GM13977 (cell line): ENCODE results near the gene PROB1.
"Not testable (repeated sequence)": the region's sequence is repeated elsewhere in the genome, so short reads cannot be mapped to it uniquely, and the experiment has no call there.

Experiments used
- DNase-seq: peaks from one replicate; pipeline ENCODE4 v3.0.0; 2012; ENCODE audit warnings: low spot score
- in situ Hi-C: fragments of 300-500 bp; cut with MboI; formaldehyde crosslinking; loops from one replicate; pipeline ENCODE4 v1.12.0; 2022; ENCODE audit warnings: low sequenced_read_pairs, low pct_unique_long_range_greater_than_20kb, mixed read lengths, inconsistent platforms; ENCODE audit not compliant: unreplicated experiment
- TF ChIP-seq, protein P1 (sequence below): IDR thresholded peaks from 2 replicates; pipeline ENCODE4 v1.5.1; 2012; ENCODE audit warnings: mild to moderate bottlenecking, control low read depth; ENCODE audit not compliant: insufficient read depth; ENCODE audit errors: extremely low read depth, missing control alignments

The PROB1 gene

DNA sequence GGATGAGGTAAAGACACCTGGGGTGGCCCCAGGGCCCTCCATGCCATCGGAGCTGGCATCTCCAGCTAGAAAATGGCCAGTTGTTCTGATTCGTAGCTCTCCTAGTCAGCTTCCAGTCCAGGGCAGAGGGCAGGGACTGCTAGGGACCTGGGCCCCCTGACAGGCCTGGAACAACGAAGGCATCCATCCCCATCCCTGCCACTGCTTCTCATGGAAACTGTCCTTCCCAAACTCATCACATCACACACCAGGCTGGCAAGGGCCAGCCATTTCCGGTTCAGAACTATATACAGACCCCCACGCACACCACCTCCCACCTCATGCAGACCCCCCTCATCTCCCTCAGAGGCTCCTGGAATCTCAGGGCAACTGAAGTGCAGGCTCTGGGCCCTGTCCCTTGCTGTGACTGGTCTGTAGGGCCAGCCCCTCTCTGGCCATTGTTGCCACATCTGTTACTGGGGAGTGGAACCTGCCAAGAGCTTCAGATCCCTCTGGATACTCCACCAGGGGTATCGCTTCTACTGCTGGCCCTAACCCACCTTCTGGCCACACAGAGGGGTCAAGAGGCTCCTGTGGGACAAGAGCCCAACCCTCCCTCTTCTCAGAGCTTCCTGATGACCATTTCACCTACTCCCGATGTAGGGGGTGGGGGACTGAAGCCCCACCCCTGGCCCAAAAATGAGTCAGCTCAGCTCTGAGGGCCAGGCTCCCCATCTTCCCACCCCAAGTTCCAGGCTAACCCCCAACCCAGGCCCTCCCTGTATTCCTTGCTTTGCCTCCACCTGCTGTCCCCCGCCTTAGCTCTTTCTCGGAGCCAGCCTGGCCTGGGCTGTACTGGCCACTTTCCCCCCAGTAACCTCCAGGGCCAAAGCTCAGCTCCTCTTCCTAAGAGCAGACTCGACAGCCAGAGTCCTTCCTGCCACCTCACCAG, 4.0 kb downstream of the PROB1 start:
- DNase-seq = peak; percentile 38
- TF ChIP-seq, protein P1, sequence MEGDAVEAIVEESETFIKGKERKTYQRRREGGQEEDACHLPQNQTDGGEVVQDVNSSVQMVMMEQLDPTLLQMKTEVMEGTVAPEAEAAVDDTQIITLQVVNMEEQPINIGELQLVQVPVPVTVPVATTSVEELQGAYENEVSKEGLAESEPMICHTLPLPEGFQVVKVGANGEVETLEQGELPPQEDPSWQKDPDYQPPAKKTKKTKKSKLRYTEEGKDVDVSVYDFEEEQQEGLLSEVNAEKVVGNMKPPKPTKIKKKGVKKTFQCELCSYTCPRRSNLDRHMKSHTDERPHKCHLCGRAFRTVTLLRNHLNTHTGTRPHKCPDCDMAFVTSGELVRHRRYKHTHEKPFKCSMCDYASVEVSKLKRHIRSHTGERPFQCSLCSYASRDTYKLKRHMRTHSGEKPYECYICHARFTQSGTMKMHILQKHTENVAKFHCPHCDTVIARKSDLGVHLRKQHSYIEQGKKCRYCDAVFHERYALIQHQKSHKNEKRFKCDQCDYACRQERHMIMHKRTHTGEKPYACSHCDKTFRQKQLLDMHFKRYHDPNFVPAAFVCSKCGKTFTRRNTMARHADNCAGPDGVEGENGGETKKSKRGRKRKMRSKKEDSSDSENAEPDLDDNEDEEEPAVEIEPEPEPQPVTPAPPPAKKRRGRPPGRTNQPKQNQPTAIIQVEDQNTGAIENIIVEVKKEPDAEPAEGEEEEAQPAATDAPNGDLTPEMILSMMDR = no peak
- in situ Hi-C loops = no loop called here

DNA sequence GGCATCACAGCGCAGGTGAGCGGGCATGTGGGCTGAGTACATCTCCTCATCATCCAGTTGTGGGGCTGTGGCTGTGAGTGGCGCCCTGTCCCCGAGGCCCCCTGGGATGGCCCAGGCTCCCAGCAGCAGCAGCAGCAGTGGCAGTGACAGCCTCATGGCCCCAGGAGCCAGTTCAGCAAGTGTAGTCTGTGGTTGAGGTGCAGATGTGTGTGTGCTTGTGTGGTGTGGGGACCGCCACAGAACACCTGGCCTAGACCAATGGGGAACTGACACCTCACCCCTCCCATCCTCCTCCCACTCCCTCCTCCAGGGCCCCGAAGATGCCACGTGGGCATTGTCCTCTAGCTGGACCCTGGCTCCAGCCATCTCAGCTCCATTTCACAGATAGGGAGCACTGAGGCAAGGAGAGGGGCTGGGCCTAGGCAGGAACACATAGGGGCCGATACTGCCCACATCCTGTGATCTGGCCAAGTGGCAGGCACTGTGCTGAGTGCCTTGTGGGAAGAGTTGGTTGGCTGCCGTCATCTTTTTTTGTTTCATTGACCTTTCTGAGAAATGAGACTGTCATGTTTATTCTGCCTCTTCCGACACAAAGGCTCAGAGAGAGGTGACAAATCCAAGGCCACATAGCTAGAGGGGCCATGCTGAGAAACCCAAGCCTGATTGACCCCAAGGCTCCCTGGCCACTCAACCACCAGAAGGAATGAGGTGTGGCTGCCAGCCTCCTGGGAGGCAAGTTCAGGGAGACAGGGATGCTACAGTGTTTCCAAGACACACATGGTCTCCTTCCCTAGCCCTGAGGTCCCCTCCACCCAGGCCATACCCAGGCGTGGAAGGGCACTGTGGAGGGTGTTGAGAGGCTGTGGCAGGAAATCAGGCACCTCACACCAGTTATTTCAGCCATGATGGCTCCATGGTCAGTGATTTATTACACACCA, 4.9 kb downstream of the PROB1 start, which contains the start of gene MZB1:
Gene MZB1 (minus strand): TSS at position 213 of the 938 bp plus-strand sequence. CDS start 57 bp downstream, at position 156.
- in situ Hi-C loops = no loop called here
- TF ChIP-seq, protein P1 = no peak
- DNase-seq = peak; percentile 92

DNA sequence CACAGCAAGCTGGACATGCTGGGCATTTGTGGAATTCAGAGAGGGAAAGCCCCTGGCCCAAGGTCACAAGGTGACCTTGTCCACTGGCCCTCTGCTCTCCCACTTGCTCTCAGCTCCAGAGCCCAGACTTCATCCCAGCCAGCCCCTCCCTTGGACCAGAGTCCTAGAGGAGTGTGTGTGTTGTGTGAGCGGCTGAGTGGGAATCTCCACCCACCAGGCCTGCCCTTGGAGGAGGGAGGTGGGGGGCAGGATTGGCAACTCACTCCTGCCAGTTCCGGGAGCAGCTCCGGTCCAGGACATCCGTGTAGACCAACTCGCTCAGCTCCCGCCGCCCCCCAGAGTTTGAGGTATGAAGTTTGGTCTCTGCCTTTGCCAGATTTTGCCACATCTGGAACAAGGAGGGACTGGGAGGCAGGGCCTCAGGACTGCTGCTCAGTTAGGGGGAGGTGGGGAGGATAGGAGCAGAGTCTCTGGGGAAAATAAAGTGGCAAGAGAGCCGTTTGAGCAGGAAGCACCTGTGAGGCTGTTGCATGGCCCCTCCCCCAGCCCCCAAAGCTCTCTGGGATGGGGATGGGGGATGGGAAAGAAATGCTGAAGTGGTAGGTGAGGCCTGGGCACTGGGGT, 6.6 kb downstream of the PROB1 start:
- in situ Hi-C loops = no loop called here
- TF ChIP-seq, protein P1 = no peak

DNA sequence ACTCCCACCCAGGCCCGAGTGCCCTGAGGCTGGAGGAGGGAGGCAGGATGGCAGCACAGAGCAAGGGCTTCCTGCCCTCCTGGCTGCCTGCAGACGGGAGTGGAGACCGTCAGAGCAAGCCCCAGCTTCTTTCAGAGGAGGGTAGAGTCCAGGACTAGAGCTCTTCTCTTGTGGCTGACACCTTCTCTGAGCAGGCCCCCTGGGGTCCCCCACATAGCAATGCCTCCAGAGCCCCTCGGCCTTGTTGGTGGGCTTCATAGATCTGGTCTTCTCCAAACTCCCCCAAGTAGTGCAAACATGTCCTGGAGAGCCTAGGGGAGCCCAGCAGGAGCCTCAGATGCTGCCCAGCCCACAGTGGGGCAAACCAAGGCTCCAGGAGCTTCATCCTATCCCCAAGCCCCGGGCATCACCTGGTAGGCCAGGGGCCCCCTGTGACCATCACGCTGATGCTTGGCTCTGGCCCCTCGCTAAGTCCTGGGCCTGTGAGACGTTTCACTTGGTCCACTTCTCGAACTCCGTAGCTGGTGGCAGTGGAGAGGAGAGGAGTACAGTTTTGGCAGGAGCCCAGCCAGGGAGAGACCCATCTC, 7.2 kb downstream of the PROB1 start:
- DNase-seq = no peak
- TF ChIP-seq, protein P1 = no peak
- in situ Hi-C loops = no loop called here

More for the DNA sequence above, 6.6 kb downstream of the PROB1 start:
- peak; percentile 57 for DNase-seq

DNA sequence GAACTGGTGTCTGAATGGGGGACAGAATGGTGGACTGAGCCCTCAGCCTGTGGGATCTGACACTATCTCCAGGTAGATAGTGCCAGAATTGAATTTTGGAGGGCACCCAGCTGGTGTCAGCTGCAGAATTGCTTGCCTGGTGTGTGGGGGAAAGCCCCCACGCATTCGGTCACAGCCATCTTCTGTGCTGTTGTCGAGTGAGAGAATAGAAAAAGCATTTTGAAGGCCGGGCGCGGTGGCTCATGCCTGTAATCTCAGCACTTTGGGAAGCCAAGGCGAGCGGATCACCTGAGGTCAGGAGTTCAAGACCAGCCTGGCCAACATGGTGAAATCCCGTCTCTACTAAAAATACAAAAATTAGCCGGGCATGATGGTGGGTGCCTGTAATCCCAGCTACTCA, 7.9 kb downstream of the PROB1 start:
- DNase-seq, in situ Hi-C loops: not testable (repeated sequence)

DNA sequence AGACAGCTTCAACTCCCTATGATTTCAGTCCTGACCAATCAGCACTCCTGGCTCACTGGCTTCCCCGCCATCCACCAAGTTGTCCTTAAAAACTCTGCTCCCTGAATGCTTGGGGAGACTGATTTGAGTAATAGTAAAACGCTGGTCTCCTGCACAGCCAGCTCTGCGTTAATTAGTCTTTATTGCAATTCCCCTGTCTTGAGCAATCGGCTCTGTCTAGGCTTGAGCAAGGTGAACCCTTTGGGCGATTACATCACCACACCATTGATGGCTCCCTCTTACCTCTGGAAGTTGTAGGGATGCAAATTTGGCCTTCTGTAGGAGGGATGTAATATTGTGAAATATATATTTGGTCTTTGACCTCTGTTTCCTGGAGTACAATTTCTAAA, 8.9 kb downstream of the PROB1 start:
- TF ChIP-seq, protein P1 = no peak
- in situ Hi-C loops = no loop called here
- DNase-seq = no peak
